GM20000 (cell line): ENCODE results near the gene DLG2.

Experiments used
- DNase-seq: peaks from one replicate; pipeline ENCODE4 v3.0.0; 2012; ENCODE audit warnings: low spot score
- TF ChIP-seq, protein P1 (sequence below): IDR thresholded peaks from 2 replicates; pipeline ENCODE4 v1.5.1; 2012; ENCODE audit warnings: mild to moderate bottlenecking, control low read depth; ENCODE audit errors: extremely low read depth, missing control alignments

The DLG2 gene

DNA sequence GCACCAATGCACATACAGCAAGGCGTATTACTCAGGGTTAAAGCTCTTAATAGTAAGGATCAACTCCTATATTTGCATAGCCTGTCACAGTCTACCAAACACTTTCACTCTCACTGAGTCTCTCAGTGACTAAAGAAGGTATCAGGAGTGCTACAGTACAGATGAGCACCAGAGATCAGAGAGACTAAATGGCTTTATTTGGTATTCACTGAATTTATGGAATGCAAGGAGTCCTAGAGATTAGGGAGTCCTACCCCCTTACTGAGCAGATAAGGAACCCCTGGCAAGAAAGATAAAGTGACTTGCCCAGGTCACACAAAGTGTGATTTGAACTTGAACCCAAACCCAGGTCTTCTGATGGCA lies 1944.6 kb downstream of the DLG2 start:
- TF ChIP-seq, protein P1, sequence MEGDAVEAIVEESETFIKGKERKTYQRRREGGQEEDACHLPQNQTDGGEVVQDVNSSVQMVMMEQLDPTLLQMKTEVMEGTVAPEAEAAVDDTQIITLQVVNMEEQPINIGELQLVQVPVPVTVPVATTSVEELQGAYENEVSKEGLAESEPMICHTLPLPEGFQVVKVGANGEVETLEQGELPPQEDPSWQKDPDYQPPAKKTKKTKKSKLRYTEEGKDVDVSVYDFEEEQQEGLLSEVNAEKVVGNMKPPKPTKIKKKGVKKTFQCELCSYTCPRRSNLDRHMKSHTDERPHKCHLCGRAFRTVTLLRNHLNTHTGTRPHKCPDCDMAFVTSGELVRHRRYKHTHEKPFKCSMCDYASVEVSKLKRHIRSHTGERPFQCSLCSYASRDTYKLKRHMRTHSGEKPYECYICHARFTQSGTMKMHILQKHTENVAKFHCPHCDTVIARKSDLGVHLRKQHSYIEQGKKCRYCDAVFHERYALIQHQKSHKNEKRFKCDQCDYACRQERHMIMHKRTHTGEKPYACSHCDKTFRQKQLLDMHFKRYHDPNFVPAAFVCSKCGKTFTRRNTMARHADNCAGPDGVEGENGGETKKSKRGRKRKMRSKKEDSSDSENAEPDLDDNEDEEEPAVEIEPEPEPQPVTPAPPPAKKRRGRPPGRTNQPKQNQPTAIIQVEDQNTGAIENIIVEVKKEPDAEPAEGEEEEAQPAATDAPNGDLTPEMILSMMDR: no peak
- peak; percentile 33 for DNase-seq

DNA sequence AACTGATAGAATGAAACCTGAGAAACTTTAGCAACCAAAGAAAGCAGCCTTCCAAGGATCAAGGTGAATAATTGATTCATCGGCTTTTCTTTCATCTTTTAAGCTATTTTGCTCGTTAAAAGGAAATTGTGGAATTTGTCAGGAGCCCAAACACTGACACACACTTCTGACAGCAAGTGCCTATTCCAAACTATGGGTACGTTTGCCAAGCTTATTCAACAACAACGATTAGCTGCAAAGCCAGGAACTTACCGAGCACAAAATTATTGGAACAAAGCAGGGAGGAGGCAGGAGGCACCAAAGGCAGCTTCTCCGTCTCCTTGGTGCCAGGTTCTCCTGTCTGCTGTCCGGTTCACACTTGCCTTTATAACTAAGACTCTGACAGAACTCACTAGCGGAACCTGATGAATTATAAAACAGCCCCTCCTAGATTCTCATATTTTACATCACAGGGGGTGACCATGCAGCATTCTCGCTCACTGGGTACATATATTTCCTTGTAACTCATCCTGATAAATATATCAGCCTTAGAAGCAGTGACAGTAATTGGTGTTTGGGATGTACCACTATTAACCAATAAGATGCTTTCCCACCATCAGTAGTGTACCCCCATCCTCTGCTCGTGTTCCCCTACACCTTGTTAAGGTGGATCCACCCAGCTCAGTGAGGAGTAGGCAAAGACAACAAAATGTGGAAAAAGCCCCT lies 1945.1 kb downstream of the DLG2 start:
- TF ChIP-seq, protein P1: no peak
- DNase-seq: no peak

DNA sequence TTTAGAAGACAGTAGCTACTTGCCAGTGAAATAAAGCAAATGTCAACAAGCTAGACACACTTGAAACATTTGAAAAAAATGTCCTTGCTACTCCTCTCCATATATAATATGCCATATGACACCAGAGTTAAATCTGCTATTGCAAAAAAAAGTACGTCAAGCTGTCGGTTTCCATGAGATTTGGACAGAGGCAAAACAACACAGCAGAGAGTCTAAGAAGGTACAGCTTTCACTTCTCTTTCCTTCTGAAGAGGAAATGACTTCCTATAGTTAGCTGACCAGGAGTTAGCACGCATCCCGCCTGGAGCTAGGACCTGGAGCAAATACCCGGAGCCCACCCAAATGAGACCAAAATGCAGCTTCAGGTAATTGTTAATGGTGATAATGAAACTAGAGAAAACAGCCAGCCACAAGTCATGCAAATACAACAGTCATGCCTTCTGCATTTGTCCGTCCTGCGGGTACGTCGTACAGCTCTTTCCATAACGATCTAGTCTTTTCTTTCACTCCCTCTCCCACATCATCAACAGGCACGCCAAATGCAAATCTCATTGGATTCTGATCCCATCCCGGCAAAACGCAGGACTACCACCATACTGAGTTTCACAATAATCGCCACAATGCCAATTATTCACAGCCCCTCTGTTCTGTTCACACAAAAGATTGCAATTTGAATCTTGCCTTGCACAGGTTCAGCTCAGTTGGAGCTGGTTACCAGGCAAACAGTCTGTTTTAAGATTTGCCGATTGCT lies 1945.9 kb downstream of the DLG2 start:
- TF ChIP-seq, protein P1: no peak

DNA sequence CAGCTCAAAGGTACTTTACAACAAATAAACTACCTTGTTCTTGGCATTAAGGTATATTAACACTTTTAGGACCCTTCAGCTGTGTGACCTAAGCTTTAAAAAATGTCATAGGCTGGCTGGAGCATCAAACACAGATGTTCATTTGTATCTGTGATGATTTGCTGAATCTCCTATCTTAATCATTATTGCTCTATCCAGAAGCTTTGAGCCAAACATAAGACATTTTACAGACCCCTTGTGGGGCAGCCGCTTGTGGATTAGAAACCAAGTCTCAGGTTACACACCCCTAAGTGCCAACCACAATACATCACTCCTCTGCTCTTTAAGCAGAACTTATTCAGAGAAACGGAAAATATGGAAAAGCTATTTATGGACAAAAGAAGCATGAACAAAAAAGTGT lies 1946.8 kb downstream of the DLG2 start:
- no peak for DNase-seq
- TF ChIP-seq, protein P1: no peak

More for the DNA sequence above, 1945.9 kb downstream of the DLG2 start:
- peak; percentile 6 for DNase-seq

DNA sequence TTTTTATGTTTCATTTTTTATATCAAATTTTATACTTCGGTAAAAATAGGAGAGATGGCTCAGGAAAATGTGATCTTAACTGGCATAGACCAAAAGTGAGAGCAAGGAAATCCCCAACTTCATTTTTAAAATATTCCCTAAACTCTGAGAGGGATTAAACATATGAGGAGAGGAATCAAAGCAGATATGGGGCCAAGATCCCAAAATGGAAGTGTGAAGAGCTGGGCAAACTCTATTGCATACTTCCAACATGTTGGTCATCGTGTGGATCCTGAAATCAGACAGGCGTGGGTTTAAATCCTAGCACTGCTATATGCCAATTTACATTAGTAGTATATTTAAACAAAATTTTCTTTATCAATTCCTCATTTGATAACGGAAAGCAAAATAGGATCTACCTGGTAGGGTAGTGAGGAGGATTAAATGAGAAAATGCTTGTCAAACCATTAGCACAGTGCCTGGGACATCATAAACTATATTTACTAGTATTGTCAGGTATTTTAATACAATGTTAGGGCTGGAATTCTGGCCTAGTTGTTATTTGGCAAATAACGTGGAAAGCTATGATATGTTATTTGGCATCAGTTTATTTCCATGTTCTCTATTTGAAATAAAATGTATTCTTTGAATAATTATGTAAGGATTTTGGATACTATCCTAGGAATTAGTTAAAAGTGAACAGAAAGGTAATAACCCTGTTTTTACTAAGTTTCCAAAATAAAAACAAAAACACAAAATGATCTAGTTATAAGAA lies 1948.1 kb downstream of the DLG2 start:
- TF ChIP-seq, protein P1: no peak

DNA sequence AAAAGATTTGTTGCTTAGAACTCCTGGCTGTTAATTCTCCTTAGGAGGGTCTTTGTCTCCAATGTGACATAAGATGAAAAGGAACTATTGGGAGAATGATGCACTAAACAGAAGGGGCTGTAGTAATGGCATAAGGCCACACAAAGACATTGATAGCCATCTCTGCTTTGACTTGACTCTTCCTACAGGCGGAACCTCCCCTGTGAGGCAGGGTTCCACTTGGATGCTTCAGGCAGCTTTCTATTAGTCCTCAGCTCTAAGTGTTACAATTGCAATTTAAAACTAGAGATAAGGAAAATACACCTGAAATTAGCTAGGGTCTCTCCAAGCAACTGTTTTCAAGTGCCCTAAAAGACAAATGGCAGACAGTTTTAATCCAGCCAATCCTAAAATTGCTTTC lies 1949.4 kb downstream of the DLG2 start:
- TF ChIP-seq, protein P1: no peak

More for the DNA sequence above, 1948.1 kb downstream of the DLG2 start:
- no peak for DNase-seq

DNA sequence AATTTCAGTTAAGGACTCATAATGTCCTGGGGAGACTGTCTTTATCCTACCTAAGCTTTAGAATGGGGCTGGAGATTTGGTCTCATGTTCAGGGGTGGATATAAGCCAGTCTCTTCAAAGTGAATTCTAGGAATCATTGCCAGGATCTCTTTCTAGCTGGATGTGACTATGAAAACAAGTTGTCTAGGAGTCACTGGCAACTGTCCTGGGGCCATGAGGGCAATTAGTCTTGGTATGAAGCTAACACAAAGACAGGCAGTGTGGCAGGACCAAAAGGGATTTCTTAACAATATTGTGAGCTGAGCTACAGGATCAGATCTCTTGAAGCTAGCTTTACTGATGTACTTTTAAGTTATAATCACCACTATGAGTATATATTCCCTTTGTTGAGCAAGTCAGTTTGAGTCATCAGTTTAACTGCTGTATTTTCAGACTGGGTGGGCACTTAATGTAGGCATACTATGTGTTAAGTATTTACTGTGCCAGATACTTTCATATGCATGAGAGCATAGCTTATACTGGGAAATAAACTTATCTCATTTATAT lies 1951.0 kb downstream of the DLG2 start:
- TF ChIP-seq, protein P1: no peak
- DNase-seq: no peak

More for the DNA sequence above, 1949.4 kb downstream of the DLG2 start:
- no peak for DNase-seq
